Measurements from ENCODE around the gene CDK2AP2. TPM values are rescaled to one million over a fixed set of nuclear protein-coding genes. Genes with fewer than 3 reads are reported as not detected.

Gene CDK2AP2
- total RNA-seq, 1 donor from 2014 or later = 45.0 TPM

DNA sequence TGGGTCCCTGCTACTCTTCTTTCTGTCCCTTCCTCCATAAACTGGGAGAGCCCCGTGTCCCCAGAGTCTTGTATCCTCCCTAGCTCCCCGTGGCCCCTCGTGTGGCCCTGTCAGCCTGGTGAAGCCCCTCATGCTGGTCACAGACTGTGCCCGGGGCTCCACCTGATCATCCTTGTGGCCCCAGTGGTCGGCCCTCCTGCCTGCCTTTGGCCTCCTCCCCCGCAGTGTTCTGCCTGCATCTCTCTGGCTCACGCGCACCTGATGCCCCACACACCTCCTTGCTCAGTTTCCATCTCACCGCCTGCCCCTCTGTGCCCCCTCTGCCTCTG lies 16.5 kb upstream of the CDK2AP2 start:
- no peak for DNase-seq (ENCODE audit: low read depth)
- peaks cover 24% of the 10 kb centered on the region for H3K27me3 Mint-ChIP-seq (ENCODE audit: low read depth, unreplicated experiment)
- no peak overlapping the region for H3K27ac ChIP-seq (ENCODE audit: low read depth, low read length)

DNA sequence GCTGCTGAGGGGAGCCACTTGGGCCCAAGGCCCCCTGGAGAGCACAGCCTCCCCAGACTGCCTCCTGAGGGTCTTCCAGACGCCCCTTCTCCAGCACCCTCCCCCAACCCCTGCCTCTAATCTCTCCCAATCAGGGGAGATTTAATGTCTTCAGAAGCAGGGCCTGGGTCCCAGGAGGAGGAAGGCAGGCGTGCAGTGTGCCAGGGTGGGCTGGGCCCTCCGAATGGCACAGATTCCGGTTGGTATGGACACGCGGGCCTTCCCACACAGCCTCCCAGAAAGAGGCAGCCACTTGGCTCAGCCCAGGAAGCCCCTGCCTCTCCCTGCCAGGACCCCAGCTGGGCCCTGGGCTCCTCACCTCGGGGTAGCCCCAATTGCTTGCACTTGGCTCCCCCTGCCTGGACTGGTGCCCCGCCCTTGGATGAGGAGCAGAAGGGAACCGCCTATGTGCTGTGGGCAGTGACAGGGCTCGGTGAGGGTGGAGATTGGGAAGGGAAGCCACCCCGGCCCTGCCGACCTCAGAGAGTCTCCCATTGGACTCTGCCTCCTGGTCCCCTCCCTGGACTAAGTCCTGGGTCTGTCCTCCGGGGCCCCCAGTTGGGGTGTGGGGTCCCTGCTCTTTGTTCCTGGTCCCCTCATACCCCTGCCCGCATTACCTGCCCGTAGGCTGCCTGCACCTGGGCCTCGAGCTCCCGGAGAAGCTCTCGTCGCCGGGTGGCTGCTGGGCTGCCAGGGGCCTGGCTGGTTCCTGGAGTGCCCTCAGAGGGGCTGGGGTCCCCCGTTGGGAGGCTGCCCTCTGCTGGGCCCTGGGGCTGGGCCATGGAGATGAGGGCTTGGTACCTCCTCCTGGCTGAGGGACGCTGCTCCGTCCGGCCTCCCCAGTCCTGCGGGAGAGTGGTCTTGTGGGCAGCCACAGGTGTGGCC lies 15.9 kb upstream of the CDK2AP2 start:
- Histone ChIP-seq H4K20me1 (ENCODE audit: insufficient read depth, low read length) (no peaks in the 10 kb centered on the region), H3K36me3 (ENCODE audit: insufficient read depth, low read length) (no peaks in the 10 kb centered on the region), H3K79me2 (ENCODE audit: insufficient read depth, low read length) (no peaks in the 10 kb centered on the region), H3K4me3 (ENCODE audit: insufficient read depth, low read depth, low read length) (no peak overlapping the region), H3K27me3 (ENCODE audit: insufficient read depth, low read length) (peaks cover 5% of the 10 kb centered on the region), H3K9ac (ENCODE audit: low read length) (no peak overlapping the region), H2AFZ (ENCODE audit: low read depth, low read length) (no peak overlapping the region), H3K4me1 (ENCODE audit: insufficient read depth, low read length) (no peaks in the 10 kb centered on the region), H3K27ac (ENCODE audit: low read depth, low read length) (no peak overlapping the region), H3K4me2 (ENCODE audit: low read length) (no peak overlapping the region), H3K9me3 (ENCODE audit: insufficient read depth, low read depth, low read length) (no peaks in the 10 kb centered on the region)
- H3K9me3 Mint-ChIP-seq (ENCODE audit: unreplicated experiment) = peaks cover 10% of the 10 kb centered on the region
- FAIRE-seq (no peak), DNase-seq (ENCODE audit: low read depth) (no peak)
- H3K4me3 Mint-ChIP-seq (ENCODE audit: unreplicated experiment) = no peak overlapping the region
- H3K36me3 Mint-ChIP-seq (ENCODE audit: low read depth, unreplicated experiment) = peaks cover 1% of the 10 kb centered on the region
- H3K4me1 Mint-ChIP-seq (ENCODE audit: low read depth, unreplicated experiment) = no peaks in the 10 kb centered on the region
- H3K27me3 Mint-ChIP-seq (ENCODE audit: low read depth, unreplicated experiment) = peaks cover 27% of the 10 kb centered on the region
- H3K27ac Mint-ChIP-seq (ENCODE audit: unreplicated experiment) = no peak overlapping the region
- no peak for TF ChIP-seq EZH2 (IDR thresholded peaks at IDR 0.05; ENCODE audit: insufficient read depth, low read length)
- TF ChIP-seq, protein P1, sequence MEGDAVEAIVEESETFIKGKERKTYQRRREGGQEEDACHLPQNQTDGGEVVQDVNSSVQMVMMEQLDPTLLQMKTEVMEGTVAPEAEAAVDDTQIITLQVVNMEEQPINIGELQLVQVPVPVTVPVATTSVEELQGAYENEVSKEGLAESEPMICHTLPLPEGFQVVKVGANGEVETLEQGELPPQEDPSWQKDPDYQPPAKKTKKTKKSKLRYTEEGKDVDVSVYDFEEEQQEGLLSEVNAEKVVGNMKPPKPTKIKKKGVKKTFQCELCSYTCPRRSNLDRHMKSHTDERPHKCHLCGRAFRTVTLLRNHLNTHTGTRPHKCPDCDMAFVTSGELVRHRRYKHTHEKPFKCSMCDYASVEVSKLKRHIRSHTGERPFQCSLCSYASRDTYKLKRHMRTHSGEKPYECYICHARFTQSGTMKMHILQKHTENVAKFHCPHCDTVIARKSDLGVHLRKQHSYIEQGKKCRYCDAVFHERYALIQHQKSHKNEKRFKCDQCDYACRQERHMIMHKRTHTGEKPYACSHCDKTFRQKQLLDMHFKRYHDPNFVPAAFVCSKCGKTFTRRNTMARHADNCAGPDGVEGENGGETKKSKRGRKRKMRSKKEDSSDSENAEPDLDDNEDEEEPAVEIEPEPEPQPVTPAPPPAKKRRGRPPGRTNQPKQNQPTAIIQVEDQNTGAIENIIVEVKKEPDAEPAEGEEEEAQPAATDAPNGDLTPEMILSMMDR (IDR thresholded peaks at IDR 0.05; ENCODE audit: insufficient read depth, low read depth, low read length) = no peak

More for the DNA sequence above, 16.5 kb upstream of the CDK2AP2 start:
- H3K36me3 Mint-ChIP-seq (ENCODE audit: low read depth, unreplicated experiment) = peaks cover 1% of the 10 kb centered on the region
- H3K9me3 Mint-ChIP-seq (ENCODE audit: unreplicated experiment) = peaks cover 10% of the 10 kb centered on the region
- Histone ChIP-seq H3K9me3 (ENCODE audit: insufficient read depth, low read depth, low read length) (no peaks in the 10 kb centered on the region), H3K36me3 (ENCODE audit: insufficient read depth, low read length) (no peaks in the 10 kb centered on the region), H3K4me1 (ENCODE audit: insufficient read depth, low read length) (no peaks in the 10 kb centered on the region), H3K27me3 (ENCODE audit: insufficient read depth, low read length) (peaks cover 5% of the 10 kb centered on the region), H4K20me1 (ENCODE audit: insufficient read depth, low read length) (no peaks in the 10 kb centered on the region), H3K4me2 (ENCODE audit: low read length) (no peak overlapping the region), H3K4me3 (ENCODE audit: insufficient read depth, low read depth, low read length) (no peak overlapping the region), H3K79me2 (ENCODE audit: insufficient read depth, low read length) (no peaks in the 10 kb centered on the region), H2AFZ (ENCODE audit: low read depth, low read length) (no peak overlapping the region), H3K9ac (ENCODE audit: low read length) (no peak overlapping the region)
- no peak overlapping the region for H3K27ac Mint-ChIP-seq (ENCODE audit: unreplicated experiment)
- H3K4me1 Mint-ChIP-seq (ENCODE audit: low read depth, unreplicated experiment) = no peaks in the 10 kb centered on the region
- TF ChIP-seq EZH2 (IDR thresholded peaks at IDR 0.05; ENCODE audit: insufficient read depth, low read length) = no peak
- TF ChIP-seq, protein P1 (IDR thresholded peaks at IDR 0.05; ENCODE audit: insufficient read depth, low read depth, low read length) = no peak
- H3K4me3 Mint-ChIP-seq (ENCODE audit: unreplicated experiment) = no peak overlapping the region
- FAIRE-seq = no peak

Data from astrocyte (in vitro differentiated cells and primary cell).